H9 (cell line): ENCODE measurements around the gene C19orf25. TPM values are rescaled to one million over a fixed set of nuclear protein-coding genes. Genes with fewer than 3 reads are reported as not detected.

ENCODE experiments used
- DNase-seq: peaks from one replicate; pipeline ENCODE4 v3.0.0-alpha.2; 2017
- H2AFZ ChIP-seq: one replicate; pipeline ENCODE4 v1.6.1; 2013; ENCODE audit warnings: mild to moderate bottlenecking, low read length, control low read depth, moderate library complexity
- H2AK5ac ChIP-seq: 2 replicates; pipeline ENCODE4 v1.6.1; 2013; ENCODE audit warnings: low read length, control low read depth, mixed read lengths; ENCODE audit not compliant: insufficient read length
- H2BK120ac ChIP-seq: one replicate; pipeline ENCODE4 v1.6.1; 2013; ENCODE audit warnings: low read depth, mild to moderate bottlenecking, low read length, control low read depth, inconsistent platforms; ENCODE audit not compliant: poor library complexity, severe bottlenecking
- H2BK12ac ChIP-seq: 2 replicates; pipeline ENCODE4 v1.6.1; 2013; ENCODE audit warnings: low read length, control low read depth, mixed read lengths, low read depth; ENCODE audit not compliant: insufficient read length
- H2BK15ac ChIP-seq: 2 replicates; pipeline ENCODE4 v1.6.1; 2013; ENCODE audit warnings: low read depth, low read length, control low read depth
- H2BK20ac ChIP-seq: one replicate; pipeline ENCODE4 v1.6.1; 2013; ENCODE audit warnings: low read depth, mild to moderate bottlenecking, low read length, control low read depth, inconsistent platforms; ENCODE audit not compliant: poor library complexity, severe bottlenecking
- H2BK5ac ChIP-seq: 2 replicates; pipeline ENCODE4 v1.6.1; 2013; ENCODE audit warnings: low read length, control low read depth, mixed read lengths; ENCODE audit not compliant: insufficient read length
- H3K14ac ChIP-seq: 2 replicates; pipeline ENCODE4 v1.6.1; 2013; ENCODE audit warnings: low read length, control low read depth; ENCODE audit not compliant: insufficient read depth
- H3K18ac ChIP-seq: 2 replicates; pipeline ENCODE4 v1.6.1; 2013; ENCODE audit warnings: low read depth, mild to moderate bottlenecking, mixed read lengths, low read length, control low read depth; ENCODE audit not compliant: insufficient read length
- H3K23ac ChIP-seq: 2 replicates; pipeline ENCODE4 v1.6.1; 2013; ENCODE audit warnings: low read length, control low read depth, mixed read lengths, low read depth; ENCODE audit not compliant: insufficient read length
- H3K23me2 ChIP-seq: 2 replicates; pipeline ENCODE4 v1.6.1; 2013; ENCODE audit warnings: low read depth, mild to moderate bottlenecking, mixed read lengths, low read length, control low read depth; ENCODE audit not compliant: insufficient read length, poor library complexity, severe bottlenecking
- H3K27ac ChIP-seq: 2 replicates; pipeline ENCODE4 v1.5.1; 2013; ENCODE audit warnings: low read length, control low read depth, mixed read lengths, low read depth; ENCODE audit not compliant: insufficient read length
- H3K27me3 ChIP-seq: 2 replicates; pipeline ENCODE4 v1.6.1; 2013; ENCODE audit warnings: low read length, control low read depth, inconsistent platforms; ENCODE audit not compliant: insufficient read depth
- H3K4ac ChIP-seq: 2 replicates; pipeline ENCODE4 v1.6.1; 2013; ENCODE audit warnings: low read depth, mild to moderate bottlenecking, control low read depth, inconsistent platforms, low read length, moderate library complexity
- H3K4me1 ChIP-seq: 2 replicates; pipeline ENCODE4 v1.6.1; 2013; ENCODE audit warnings: low read length, control low read depth, inconsistent platforms; ENCODE audit not compliant: insufficient read depth
- H3K4me2 ChIP-seq: 2 replicates; pipeline ENCODE4 v1.6.1; 2013; ENCODE audit warnings: low read length, control low read depth, mixed read lengths; ENCODE audit not compliant: insufficient read length, insufficient read depth
- H3K56ac ChIP-seq: 2 replicates; pipeline ENCODE4 v1.6.1; 2013; ENCODE audit warnings: low read depth, mild to moderate bottlenecking, mixed read lengths, low read length, control low read depth; ENCODE audit not compliant: insufficient read length
- H3K79me1 ChIP-seq: 2 replicates; pipeline ENCODE4 v1.6.1; 2013; ENCODE audit warnings: low read depth, mild to moderate bottlenecking, moderate library complexity, low read length, control low read depth, inconsistent platforms; ENCODE audit not compliant: insufficient read depth, poor library complexity, severe bottlenecking
- H3K79me2 ChIP-seq: 2 replicates; pipeline ENCODE4 v1.6.1; 2013; ENCODE audit warnings: low read length, control low read depth, inconsistent platforms; ENCODE audit not compliant: insufficient read depth
- H3K9ac ChIP-seq: 2 replicates; pipeline ENCODE4 v1.6.1; 2013; ENCODE audit warnings: low read length, control low read depth, mixed read lengths; ENCODE audit not compliant: insufficient read length; ENCODE audit errors: extremely low read depth
- H3K9me3 ChIP-seq: one replicate; pipeline ENCODE4 v1.6.1; 2013; ENCODE audit warnings: low read depth, low read length, inconsistent platforms; ENCODE audit not compliant: control insufficient read depth
- H3T11ph ChIP-seq: one replicate; pipeline ENCODE4 v1.6.1; 2013; ENCODE audit warnings: mild to moderate bottlenecking, low read length, control low read depth, inconsistent platforms
- H4K20me1 ChIP-seq: one replicate; pipeline ENCODE4 v1.6.1; 2013; ENCODE audit not compliant: control insufficient read depth, insufficient read length, insufficient read depth
- H4K5ac ChIP-seq: 2 replicates; pipeline ENCODE4 v1.6.1; 2013; ENCODE audit warnings: low read depth, mild to moderate bottlenecking, mixed read lengths, low read length, control low read depth; ENCODE audit not compliant: insufficient read length
- H4K8ac ChIP-seq: replicated peaks from 2 replicates; pipeline ENCODE4 v1.6.1; 2013; ENCODE audit warnings: low read length, control low read depth, mixed read lengths, low read depth; ENCODE audit not compliant: insufficient read length
- H4K91ac ChIP-seq: 2 replicates; pipeline ENCODE4 v1.6.1; 2013; ENCODE audit warnings: low read depth, mild to moderate bottlenecking, moderate library complexity, mixed read lengths, low read length, control low read depth; ENCODE audit not compliant: insufficient read length
- H3K27ac Mint-ChIP-seq, 3 experiments: 2 replicates in 2 of 3; 3 replicates in 1 of 3; pipeline ENCODE4 v1.8.0; 2020 to 2021; ENCODE audit warnings: mixed read lengths in 3 of 3, mild to moderate bottlenecking in 1 of 3, moderate library complexity in 1 of 3
- H3K27me3 Mint-ChIP-seq: 2 replicates; pipeline ENCODE4 v1.8.0; 2021; ENCODE audit warnings: low read depth, mild to moderate bottlenecking, moderate library complexity, mixed read lengths
- H3K36me3 Mint-ChIP-seq, 3 experiments: 2 replicates in 2 of 3; 3 replicates in 1 of 3; pipeline ENCODE4 v1.8.0; 2020 to 2021; ENCODE audit warnings: low read depth in 3 of 3, mixed read lengths in 3 of 3; ENCODE audit not compliant: insufficient read depth in 1 of 3
- H3K4me1 Mint-ChIP-seq, 2 experiments: 2 replicates each; pipeline ENCODE4 v1.8.0; 2020; ENCODE audit warnings: mixed read lengths in 2 of 2
- H3K4me3 Mint-ChIP-seq, 2 experiments: 2 replicates in 1 of 2; 3 replicates in 1 of 2; pipeline ENCODE4 v1.8.0; 2020 to 2021; ENCODE audit warnings: mild to moderate bottlenecking in 2 of 2, mixed read lengths in 2 of 2, moderate library complexity in 1 of 2
- H3K9me3 Mint-ChIP-seq, 2 experiments: 2 replicates in 1 of 2; 3 replicates in 1 of 2; pipeline ENCODE4 v1.8.0; 2020; ENCODE audit warnings: mild to moderate bottlenecking in 2 of 2, mixed read lengths in 2 of 2, moderate library complexity in 1 of 2
- WGBS: extraction: QIAGEN DNeasy Blood & Tissue Kit; methylation state at CpG from one replicate; pipeline ENCODE4 v1.1.7; 2013; ENCODE audit warnings: missing lambda C conversion rate, low lambda C conversion rate, mixed read lengths; ENCODE audit not compliant: insufficient read length; ENCODE audit errors: extremely low coverage; 5-methylcytosine and 5-hydroxymethylcytosine counted together
- total RNA-seq: library from RNA; stranded (reverse); gene quantifications from 2 replicates; pipeline ENCODE4 v1.2.1, GENCODE V29; 2021
- TF ChIP-seq, protein P1 (sequence below): fragments of 200-600 bp; sonication (generic); conservative IDR thresholded peaks from 3 replicates; pipeline ENCODE4 v1.8.0; 2021; ENCODE audit warnings: antibody characterized with exemption, mild to moderate bottlenecking

The C19orf25 gene
- total RNA-seq, 1 experiment from 2014 or later: 36.8 TPM

DNA sequence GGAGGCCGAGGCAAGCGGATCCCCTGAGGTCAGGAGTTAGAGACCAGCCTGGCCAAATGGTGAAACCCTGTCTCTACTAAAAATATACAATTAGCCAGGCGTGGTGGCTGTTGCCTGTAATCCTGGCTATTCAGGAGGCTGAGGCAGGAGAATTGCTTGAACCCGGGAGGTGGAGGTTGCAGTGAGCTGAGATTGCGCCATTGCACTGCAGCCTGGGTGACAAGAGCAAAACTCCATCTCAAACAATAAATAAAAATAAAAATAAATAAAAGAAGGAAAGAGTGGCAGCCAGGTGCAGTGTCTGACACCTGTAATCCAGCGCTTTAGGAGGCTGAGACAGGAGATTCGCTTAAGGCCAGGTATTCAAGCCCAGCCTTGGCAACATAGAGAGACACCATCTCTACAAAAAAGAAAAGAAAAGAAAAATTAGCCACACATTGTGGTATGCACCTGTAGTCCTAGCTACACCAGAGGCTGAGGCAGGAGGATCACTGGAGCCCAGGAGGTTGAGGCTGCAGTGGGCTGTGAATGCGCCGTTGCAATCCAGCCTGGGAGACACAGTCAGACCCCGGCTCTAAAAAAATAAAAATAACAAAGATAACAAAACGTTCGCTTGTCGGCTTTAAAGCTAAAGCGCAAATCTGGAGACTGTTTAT lies 23.5 kb upstream of the C19orf25 start:
- no peak overlapping the region for H3K27ac ChIP-seq
- no peak overlapping the region for H3K9ac ChIP-seq
- H3K36me3 Mint-ChIP-seq: no peaks in the 10 kb centered on the region
- H3K4me1 Mint-ChIP-seq: peaks cover 0 to 12% of the 10 kb centered on the region in 2 experiments; a peak in 3 of 4 replicates
- no peak overlapping the region for H2BK15ac ChIP-seq
- H3K79me2 ChIP-seq: no peaks in the 10 kb centered on the region
- H4K8ac ChIP-seq: no peak overlapping the region
- no peak overlapping the region for H2BK5ac ChIP-seq
- no peaks in the 10 kb centered on the region for H4K20me1 ChIP-seq
- H3K14ac ChIP-seq: no peak overlapping the region
- peak overlapping the region; percentile 3 for H3K4me2 ChIP-seq
- no peak overlapping the region for H4K5ac ChIP-seq
- no peak for DNase-seq
- H3K18ac ChIP-seq: no peak overlapping the region
- no peak overlapping the region for H2AFZ ChIP-seq
- no peaks in the 10 kb centered on the region for H3K4me1 ChIP-seq
- no peak overlapping the region for H4K91ac ChIP-seq
- TF ChIP-seq, protein P1, sequence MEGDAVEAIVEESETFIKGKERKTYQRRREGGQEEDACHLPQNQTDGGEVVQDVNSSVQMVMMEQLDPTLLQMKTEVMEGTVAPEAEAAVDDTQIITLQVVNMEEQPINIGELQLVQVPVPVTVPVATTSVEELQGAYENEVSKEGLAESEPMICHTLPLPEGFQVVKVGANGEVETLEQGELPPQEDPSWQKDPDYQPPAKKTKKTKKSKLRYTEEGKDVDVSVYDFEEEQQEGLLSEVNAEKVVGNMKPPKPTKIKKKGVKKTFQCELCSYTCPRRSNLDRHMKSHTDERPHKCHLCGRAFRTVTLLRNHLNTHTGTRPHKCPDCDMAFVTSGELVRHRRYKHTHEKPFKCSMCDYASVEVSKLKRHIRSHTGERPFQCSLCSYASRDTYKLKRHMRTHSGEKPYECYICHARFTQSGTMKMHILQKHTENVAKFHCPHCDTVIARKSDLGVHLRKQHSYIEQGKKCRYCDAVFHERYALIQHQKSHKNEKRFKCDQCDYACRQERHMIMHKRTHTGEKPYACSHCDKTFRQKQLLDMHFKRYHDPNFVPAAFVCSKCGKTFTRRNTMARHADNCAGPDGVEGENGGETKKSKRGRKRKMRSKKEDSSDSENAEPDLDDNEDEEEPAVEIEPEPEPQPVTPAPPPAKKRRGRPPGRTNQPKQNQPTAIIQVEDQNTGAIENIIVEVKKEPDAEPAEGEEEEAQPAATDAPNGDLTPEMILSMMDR: no peak
- H2BK12ac ChIP-seq: no peak overlapping the region
- H3K56ac ChIP-seq: no peak overlapping the region
- no peak overlapping the region for H2AK5ac ChIP-seq
- H2BK120ac ChIP-seq: no peak overlapping the region
- no peak overlapping the region for H3T11ph ChIP-seq
- peaks cover 11% of the 10 kb centered on the region for H3K23me2 ChIP-seq
- H3K9me3 ChIP-seq: no peaks in the 10 kb centered on the region
- H3K79me1 ChIP-seq: no peaks in the 10 kb centered on the region
- H2BK20ac ChIP-seq: no peak overlapping the region
- no peaks in the 10 kb centered on the region; the same call in 1 of the 2 replicates for H3K27me3 ChIP-seq
- no peak overlapping the region for H3K4ac ChIP-seq
- no CpG with 5 or more reads among the region's 14 CpGs for WGBS
- H3K9me3 Mint-ChIP-seq: peaks cover 7 to 16% of the 10 kb centered on the region in 2 experiments
- H3K27ac Mint-ChIP-seq: no peak overlapping the region
- peak overlapping the region in 1 of 2 experiments; percentile 42; a peak in 1 of 5 replicates for H3K4me3 Mint-ChIP-seq
- peaks cover 62% of the 10 kb centered on the region for H3K27me3 Mint-ChIP-seq
- no peak overlapping the region for H3K23ac ChIP-seq
